Measurements from ENCODE around the gene CORO2A. TPM values are rescaled to one million over a fixed set of nuclear protein-coding genes. Genes with fewer than 3 reads are reported as not detected.

Gene CORO2A
- total and polyA plus RNA-seq, 8 donors = 8.1 to 20.4 (median 9.3) TPM

DNA sequence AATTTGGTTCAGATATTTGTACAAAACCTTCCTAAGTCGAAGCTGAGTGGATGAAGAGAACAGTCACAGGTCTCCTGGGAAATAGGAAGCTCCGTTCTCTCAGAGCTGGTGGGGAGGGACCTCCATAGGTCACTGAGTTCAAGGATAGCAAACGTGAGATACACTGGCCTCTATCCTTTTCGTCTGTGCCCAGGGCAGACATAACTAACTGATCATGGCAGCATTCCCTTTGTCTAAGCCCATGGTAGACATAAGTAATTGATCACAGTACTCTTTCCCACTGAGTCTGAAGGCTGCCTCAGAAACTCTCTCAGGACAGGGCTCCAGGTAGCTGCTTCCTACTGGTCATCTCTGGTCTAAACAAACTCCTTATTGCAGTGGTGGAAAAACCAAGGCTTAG lies 12.3 kb upstream of the CORO2A start:
- TF ChIP-seq, protein P1, sequence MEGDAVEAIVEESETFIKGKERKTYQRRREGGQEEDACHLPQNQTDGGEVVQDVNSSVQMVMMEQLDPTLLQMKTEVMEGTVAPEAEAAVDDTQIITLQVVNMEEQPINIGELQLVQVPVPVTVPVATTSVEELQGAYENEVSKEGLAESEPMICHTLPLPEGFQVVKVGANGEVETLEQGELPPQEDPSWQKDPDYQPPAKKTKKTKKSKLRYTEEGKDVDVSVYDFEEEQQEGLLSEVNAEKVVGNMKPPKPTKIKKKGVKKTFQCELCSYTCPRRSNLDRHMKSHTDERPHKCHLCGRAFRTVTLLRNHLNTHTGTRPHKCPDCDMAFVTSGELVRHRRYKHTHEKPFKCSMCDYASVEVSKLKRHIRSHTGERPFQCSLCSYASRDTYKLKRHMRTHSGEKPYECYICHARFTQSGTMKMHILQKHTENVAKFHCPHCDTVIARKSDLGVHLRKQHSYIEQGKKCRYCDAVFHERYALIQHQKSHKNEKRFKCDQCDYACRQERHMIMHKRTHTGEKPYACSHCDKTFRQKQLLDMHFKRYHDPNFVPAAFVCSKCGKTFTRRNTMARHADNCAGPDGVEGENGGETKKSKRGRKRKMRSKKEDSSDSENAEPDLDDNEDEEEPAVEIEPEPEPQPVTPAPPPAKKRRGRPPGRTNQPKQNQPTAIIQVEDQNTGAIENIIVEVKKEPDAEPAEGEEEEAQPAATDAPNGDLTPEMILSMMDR (IDR thresholded peaks at IDR 0.05) = no peak
- DNase-seq (no peak), ATAC-seq (no peak)
- Histone ChIP-seq H3K4me3 (no peak overlapping the region), H3K4me1 (peaks cover 0 to 9% of the 10 kb centered on the region in 2 donors), H3K9me3 (no peaks in the 10 kb centered on the region), H3K27ac (no peak overlapping the region), H3K27me3 (no peaks in the 10 kb centered on the region), H3K36me3 (peaks cover 0 to 93% of the 10 kb centered on the region in 2 donors)
- intact Hi-C loops (cut with DNase I) = loop anchor here in 1 of 2 donors (5.0 kb wide), 1 partner anchor 58 kb away; no protein-coding TSS in a partner anchor

DNA sequence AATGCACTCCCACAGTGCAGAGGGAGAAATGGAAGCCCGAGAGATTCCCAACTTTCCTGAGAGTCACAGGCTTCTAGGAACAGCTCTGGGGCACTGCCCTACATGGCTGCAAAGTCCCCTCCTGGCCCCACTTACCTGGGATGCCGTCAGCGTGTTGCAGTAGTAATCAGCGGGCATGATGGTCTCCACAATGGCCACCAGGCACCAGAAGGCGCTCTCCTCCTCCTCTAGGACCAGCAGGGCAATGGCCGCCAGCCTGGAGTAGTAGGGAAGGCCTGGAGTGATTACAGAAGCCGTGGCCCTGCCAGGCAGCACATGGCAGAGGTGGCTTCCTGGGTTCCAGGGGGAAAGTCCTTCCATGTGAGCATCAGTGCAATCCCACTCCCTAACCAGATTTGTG lies 10.7 kb upstream of the CORO2A start:
- H3K36me3 ChIP-seq = peaks cover 0 to 93% of the 10 kb centered on the region in 2 donors
- DNase-seq (no peak), ATAC-seq (no peak)
- H3K27me3 ChIP-seq = no peaks in the 10 kb centered on the region
- TF ChIP-seq, protein P1 (IDR thresholded peaks at IDR 0.05) = no peak
- no peak overlapping the region for H3K4me3 ChIP-seq
- intact Hi-C loops (cut with DNase I) = no loop called here
- H3K27ac ChIP-seq = no peak overlapping the region
- H3K4me1 ChIP-seq = peaks cover 0 to 9% of the 10 kb centered on the region in 2 donors
- H3K9me3 ChIP-seq = no peaks in the 10 kb centered on the region

DNA sequence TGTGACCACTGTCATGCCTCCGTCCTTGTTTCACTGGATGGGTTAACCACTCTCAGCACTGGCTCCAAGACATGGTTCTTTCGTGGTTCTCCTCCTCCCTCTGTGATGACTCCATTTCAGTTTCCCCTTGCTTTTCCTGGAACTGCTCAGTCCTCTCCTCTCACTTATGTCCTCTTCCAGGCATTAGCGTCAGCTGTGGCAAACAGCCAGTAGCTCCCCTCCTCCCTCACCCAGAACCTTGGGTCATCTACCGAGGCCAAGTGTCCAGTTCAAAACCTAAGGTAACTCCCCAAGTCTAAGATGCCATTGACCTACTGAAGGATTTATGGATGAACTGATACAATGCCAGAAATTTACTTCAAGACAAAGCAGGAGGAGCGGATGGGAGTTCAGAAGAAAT lies 9.8 kb upstream of the CORO2A start:
- Histone ChIP-seq H3K9me3 (no peaks in the 10 kb centered on the region), H3K4me1 (peaks cover 0 to 9% of the 10 kb centered on the region in 2 donors), H3K27ac (no peak overlapping the region), H3K4me3 (no peak overlapping the region), H3K27me3 (no peaks in the 10 kb centered on the region), H3K36me3 (peaks cover 0 to 93% of the 10 kb centered on the region in 2 donors)
- TF ChIP-seq, protein P1 (IDR thresholded peaks at IDR 0.05) = no peak
- no peak for ATAC-seq
- intact Hi-C loops (cut with DNase I) = no loop called here
- no peak for DNase-seq

DNA sequence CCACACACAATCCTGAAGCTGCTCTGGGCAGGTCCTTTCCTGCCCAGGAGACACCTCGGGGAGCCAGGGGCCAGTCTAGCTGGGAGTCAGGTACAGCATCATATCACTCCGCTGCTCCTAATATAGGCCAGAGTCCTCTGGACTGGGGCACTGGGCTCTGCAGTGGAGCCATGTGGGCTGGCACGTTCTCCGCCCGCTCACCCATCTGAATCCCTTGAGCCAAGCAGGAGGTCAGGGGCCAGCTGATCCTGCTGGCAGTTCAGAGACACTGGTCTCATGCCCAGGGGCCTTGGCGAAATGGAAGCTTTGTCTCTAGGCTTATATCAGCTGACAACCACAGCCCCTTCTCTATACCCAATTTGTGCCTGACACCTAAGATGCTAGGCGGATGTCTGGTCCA lies 9.3 kb upstream of the CORO2A start:
- TF ChIP-seq, protein P1 (IDR thresholded peaks at IDR 0.05) = no peak
- Histone ChIP-seq H3K27ac (no peak overlapping the region), H3K4me3 (no peak overlapping the region), H3K36me3 (peaks cover 0 to 93% of the 10 kb centered on the region in 2 donors), H3K27me3 (no peaks in the 10 kb centered on the region), H3K9me3 (no peaks in the 10 kb centered on the region), H3K4me1 (peaks cover 0 to 9% of the 10 kb centered on the region in 2 donors)
- ATAC-seq = no peak
- intact Hi-C loops (cut with DNase I) = no loop called here
- DNase-seq = no peak

DNA sequence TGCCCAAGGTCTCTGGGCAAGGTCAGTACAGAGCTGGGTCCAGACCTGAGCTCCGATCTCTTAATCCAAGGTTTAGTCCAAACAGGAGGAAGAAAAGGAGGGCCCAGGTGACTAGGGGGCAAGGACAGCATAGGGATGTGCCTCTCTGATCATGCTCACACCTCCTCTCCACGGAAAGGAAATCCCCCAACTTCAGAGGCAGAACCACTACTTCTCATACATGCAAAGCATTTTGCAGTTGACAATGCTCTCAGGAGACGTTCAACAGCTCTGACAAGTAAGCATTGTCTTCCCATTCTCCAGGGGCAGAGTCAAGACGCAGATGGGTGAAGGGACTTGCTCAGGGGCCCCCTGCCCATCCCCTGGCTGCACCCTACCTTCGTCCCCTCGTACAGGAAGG lies 8.7 kb upstream of the CORO2A start:
- H3K36me3 ChIP-seq = peaks cover 0 to 93% of the 10 kb centered on the region in 2 donors

More for the DNA sequence above, 8.7 kb upstream of the CORO2A start:
- no peak for DNase-seq
- Histone ChIP-seq H3K27ac (no peak overlapping the region), H3K4me1 (peaks cover 0 to 7% of the 10 kb centered on the region in 2 donors), H3K4me3 (no peak overlapping the region), H3K9me3 (no peaks in the 10 kb centered on the region), H3K27me3 (no peaks in the 10 kb centered on the region)
- ATAC-seq = no peak
- intact Hi-C loops (cut with DNase I) = no loop called here
- TF ChIP-seq, protein P1 (IDR thresholded peaks at IDR 0.05) = no peak
